Stimulated activated naive CD8-positive, alpha-beta T cell treated with anti-CD3 and anti-CD28 coated beads, Interleukin-15, amount 100 ng/mL, for 72 hours (primary cell): Measurements from ENCODE around the gene CDK5R1.

ENCODE experiments used
- ATAC-seq: fragments of 150-1000 bp; cut with Tn5 transposase; 2 replicates; pipeline ENCODE4 v1.10.0; 2021; ENCODE audit warnings: mild to moderate bottlenecking, moderate library complexity
- DNase-seq, 2 donors: peaks; one replicate each; pipeline ENCODE4 v3.0.0; 2021 to 2022
- H3K27ac Mint-ChIP-seq, 2 donors: one replicate each; pipeline ENCODE4 v1.8.0; 2022; ENCODE audit warnings: mild to moderate bottlenecking in 2 of 2, mixed read lengths in 2 of 2, moderate library complexity in 2 of 2
- H3K27me3 Mint-ChIP-seq: one replicate; pipeline ENCODE4 v1.8.0; 2022; ENCODE audit warnings: mixed read lengths
- H3K4me1 Mint-ChIP-seq: one replicate; pipeline ENCODE4 v1.8.0; 2022; ENCODE audit warnings: mild to moderate bottlenecking, mixed read lengths
- H3K4me3 Mint-ChIP-seq, 2 donors: one replicate each; pipeline ENCODE4 v1.8.0; 2022; ENCODE audit warnings: mild to moderate bottlenecking in 2 of 2, mixed read lengths in 2 of 2, moderate library complexity in 1 of 2
- H3K9me3 Mint-ChIP-seq, 2 donors: one replicate each; pipeline ENCODE4 v1.8.0; 2022; ENCODE audit warnings: mixed read lengths in 2 of 2

CDK5R1 gene

DNA sequence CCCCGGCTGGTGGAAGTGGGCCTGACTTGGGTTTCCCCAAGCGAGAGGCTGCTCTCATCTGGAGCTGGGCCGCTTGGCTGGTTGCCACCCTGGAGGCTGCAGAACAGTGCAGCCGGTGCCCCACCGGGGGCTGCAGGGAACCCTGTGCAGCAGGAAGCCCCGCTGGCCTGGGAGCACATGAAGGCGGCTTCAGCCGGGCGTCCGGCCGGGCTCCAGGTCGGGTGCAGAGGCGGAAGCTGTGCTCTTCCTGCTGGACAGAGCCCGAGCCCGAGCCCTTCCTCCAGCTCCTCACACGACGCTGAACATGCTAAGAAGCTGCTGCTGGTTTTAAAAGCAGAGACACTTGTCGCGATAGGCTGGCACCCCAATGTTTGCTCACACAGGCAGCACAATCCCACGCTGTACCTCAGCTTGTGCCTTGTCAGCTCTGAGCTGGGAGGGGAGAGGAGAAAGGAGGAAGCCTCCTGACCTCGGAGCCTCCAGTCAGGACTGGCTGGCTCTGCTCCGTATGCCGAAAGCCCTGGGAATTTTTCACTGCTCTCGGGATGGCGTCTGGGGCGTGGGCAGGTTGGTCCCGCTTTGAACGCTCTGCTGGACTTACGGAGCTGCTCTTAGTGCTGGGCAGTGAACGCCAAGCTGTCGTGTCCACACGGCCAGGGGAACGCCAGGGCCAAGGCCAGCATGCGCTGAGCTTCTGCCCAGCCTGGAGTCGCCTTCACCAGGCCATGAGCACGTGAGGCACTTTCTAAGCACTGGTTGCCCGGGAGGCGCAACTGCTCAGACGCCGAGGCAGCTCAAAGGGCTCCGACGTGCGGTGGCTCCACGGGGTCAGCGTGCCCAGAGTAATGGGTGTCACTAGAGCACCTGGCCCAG is 8.8 kb downstream of the CDK5R1 start:
- no peak for DNase-seq
- ATAC-seq: peak; percentile 63
- H3K4me1 Mint-ChIP-seq: peaks cover 74% of the 10 kb centered on the region
- H3K9me3 Mint-ChIP-seq: no peaks in the 10 kb centered on the region
- no peak overlapping the region for H3K27ac Mint-ChIP-seq
- H3K27me3 Mint-ChIP-seq: no peaks in the 10 kb centered on the region
- no peak overlapping the region for H3K4me3 Mint-ChIP-seq

DNA sequence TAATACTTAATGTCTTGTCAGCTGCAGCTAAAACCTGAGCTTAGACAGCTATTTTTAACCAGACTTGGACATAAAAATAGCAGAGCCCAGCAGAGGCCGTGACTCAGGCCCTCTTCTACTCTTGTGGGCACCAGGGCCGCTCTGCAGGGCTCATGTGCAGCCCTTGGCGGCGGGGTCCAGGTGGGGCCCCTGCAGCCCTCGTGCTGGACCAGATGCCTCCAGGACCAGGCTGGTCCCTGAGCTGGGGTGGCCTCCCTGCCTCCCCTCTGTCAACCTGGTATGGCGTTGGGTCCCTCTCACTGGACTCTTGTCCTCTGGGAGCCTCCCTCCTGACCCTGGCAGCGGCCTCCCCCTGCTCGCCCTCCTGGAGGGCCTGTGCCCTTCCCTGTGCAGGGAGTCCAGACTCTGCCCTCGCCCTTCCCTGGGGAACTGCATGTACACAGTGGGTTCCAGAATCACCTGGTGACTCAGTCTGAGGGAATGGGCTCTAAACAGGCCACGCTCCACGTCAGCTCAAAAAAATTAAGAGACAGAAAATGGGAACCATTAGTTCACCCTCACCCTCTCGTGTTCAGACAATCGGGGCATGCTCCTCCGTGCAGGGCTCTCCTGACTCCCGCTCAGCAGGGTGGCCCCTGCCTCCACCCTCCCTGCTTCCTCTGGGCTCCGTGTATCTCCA is 9.7 kb downstream of the CDK5R1 start:
- ATAC-seq (no peak), DNase-seq (no peak)
- no peaks in the 10 kb centered on the region for H3K27me3 Mint-ChIP-seq
- H3K9me3 Mint-ChIP-seq: no peaks in the 10 kb centered on the region
- no peak overlapping the region for H3K4me3 Mint-ChIP-seq
- no peak overlapping the region for H3K27ac Mint-ChIP-seq
- peaks cover 74% of the 10 kb centered on the region for H3K4me1 Mint-ChIP-seq

DNA sequence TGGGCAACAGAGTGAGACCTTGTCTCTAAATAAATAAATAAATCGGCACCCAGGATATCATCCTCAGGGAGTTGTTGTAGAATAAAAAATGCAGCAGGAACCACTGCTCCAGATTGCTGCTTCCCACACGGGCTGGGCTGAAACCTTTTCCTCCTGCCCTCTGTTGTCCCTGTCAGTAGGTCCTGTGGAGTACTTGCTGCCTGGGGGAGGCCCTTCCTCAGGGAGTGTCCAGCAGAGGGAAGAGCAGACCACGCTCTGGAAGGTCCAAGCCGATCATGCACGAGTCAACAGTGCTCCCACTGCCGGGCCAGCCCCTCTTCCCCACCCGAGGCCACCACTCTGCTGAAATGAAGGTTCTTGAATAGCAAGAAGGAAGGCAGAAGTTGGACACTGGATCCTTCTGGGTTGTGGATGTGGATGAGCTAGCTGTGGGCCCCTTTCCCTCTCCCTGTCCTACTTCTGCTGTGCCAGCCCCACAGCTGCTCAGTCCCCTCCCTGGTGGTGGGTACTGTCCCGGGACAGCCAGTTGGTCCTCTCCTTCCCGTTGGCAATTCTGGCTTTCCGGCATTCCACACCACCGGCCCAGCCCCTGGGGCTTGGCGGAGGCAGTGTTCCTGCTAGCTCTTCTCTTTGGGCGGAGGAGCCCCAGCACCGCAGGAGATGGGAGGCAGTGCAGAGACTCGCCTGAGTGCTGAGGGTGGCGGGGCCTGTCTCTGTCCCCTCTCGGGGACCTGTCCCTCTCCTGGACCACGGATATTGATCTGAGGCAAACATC is 10.8 kb downstream of the CDK5R1 start:
- H3K9me3 Mint-ChIP-seq: no peaks in the 10 kb centered on the region
- H3K27ac Mint-ChIP-seq: peak overlapping the region in 1 of 2 donors; percentile 84
- peaks cover 74% of the 10 kb centered on the region for H3K4me1 Mint-ChIP-seq
- H3K27me3 Mint-ChIP-seq: no peaks in the 10 kb centered on the region
- ATAC-seq: no peak
- H3K4me3 Mint-ChIP-seq: no peak overlapping the region
- DNase-seq: no peak

DNA sequence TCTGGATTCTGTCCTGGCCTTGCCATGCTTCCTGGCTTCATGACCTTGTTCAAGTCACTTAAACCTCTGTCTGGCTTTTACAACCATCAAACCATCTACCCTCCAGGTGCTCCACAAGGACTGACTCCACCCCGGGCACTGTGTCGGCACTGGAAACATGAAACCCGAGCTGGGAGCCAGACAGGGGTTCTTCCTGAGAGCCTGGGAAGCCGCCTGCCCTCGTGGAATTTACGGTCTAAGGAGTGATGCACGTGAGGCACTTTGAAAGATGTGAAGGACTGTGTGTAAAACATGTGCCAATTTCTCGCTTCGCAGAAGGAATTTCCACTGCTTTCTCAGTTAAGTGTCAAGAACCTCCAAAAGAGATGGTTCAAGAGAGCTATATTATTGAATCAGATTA is 11.6 kb downstream of the CDK5R1 start:
- H3K27me3 Mint-ChIP-seq: no peaks in the 10 kb centered on the region
- DNase-seq (no peak), ATAC-seq (no peak)
- H3K4me1 Mint-ChIP-seq: peaks cover 74% of the 10 kb centered on the region
- peak overlapping the region in 1 of 2 donors; percentile 54 for H3K27ac Mint-ChIP-seq
- no peak overlapping the region for H3K4me3 Mint-ChIP-seq
- H3K9me3 Mint-ChIP-seq: no peaks in the 10 kb centered on the region

DNA sequence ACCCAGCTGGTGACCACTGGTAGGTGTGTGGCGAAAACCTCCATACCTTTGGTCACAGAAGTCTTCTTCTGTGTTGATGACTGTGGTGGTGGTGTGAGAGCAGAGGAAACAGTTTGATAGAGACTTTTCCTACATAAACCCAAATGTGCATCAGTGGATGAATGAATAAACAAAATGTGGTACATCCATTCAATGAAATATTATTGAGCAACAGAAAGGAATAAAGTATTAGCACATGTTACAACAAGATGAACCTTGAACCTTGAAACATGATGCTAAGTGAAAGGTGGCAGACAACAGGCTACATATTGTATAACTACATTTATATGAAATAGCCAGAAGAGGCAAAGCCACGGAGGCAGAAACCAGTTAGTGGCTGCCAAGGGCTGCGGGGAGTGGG is 15.2 kb downstream of the CDK5R1 start:
- no peak for DNase-seq
- no peaks in the 10 kb centered on the region for H3K27me3 Mint-ChIP-seq
- peak overlapping the region; percentile 95 to 98 for H3K27ac Mint-ChIP-seq
- peaks cover 77% of the 10 kb centered on the region for H3K4me1 Mint-ChIP-seq
- ATAC-seq: no peak
- peak overlapping the region in 1 of 2 donors; percentile 38 for H3K4me3 Mint-ChIP-seq
- no peaks in the 10 kb centered on the region for H3K9me3 Mint-ChIP-seq

DNA sequence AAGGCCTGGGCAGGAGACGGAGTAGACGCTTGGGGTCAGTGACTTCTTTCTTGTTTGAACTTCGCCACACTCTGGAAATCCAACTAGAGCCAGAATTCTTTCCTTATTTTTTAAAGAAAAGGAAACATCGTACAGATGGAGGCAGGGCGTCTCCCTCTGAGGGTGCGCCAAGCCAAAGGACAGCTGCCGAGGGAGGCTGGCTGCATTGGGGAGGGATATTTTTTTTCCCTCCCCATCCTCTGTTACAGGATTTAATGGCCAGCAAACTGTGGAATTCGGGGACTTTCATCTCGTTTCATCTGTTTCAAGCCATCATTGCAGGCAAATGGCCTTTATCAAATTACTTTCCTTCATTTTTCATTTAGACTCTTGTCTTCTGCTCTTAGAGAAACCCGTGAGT is 15.9 kb downstream of the CDK5R1 start:
- Mint-ChIP-seq H3K9me3 (no peaks in the 10 kb centered on the region), H3K4me1 (peaks cover 81% of the 10 kb centered on the region), H3K27ac (peak overlapping the region; percentile 98), H3K4me3 (peak overlapping the region; percentile 74 to 75), H3K27me3 (no peaks in the 10 kb centered on the region)
- DNase-seq (no peak), ATAC-seq (no peak)

DNA sequence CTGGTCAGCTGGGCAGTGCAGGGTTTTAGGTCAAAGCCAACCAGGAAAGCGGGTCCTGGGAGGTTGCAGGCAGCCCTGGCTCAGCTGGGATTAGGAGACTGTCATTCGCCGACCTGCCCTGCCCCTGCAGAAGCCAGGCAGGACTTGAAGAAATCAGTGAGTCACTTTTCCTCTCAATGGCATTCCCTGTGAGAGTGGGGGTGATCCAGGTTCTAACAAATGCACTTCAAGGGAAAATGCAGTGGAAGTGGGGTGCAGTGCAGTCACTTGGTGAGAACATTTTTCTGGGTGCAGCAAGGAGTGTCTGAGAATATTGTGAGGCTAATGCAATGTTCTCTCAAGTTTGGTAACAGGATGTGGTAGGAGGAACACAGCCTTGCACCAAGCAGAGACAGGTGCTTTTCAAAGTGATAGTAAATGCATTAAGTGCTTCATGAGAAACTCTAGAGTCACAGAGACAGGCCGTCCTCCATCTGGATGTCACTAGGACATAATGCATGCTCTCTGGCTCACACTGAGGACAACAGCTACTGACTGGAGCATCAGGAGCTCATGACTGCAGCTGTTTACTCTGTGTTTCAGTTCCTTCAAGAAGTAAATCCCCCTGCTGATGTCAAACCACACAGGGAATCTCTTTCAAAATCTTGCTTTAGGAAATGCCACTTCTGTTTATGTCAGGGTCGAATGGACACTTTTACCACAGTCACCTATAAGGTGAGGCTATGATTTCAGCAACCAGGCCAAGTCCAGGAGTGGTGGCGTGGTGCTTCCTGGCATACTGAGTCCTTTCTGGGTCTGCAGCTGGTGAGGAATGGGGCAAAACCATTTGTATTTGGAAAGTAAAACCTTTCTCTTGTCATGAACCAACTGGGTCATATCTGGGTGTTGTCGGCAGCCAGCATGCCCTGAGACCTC is 16.7 kb downstream of the CDK5R1 start:
- peaks cover 77% of the 10 kb centered on the region for H3K4me1 Mint-ChIP-seq
- ATAC-seq (peak; percentile 96), DNase-seq (peak; percentile 47 to 72)
- H3K27me3 Mint-ChIP-seq: no peaks in the 10 kb centered on the region
- peak overlapping the region; percentile 98 for H3K27ac Mint-ChIP-seq
- H3K4me3 Mint-ChIP-seq: peak overlapping the region; percentile 74 to 75
- H3K9me3 Mint-ChIP-seq: no peaks in the 10 kb centered on the region

DNA sequence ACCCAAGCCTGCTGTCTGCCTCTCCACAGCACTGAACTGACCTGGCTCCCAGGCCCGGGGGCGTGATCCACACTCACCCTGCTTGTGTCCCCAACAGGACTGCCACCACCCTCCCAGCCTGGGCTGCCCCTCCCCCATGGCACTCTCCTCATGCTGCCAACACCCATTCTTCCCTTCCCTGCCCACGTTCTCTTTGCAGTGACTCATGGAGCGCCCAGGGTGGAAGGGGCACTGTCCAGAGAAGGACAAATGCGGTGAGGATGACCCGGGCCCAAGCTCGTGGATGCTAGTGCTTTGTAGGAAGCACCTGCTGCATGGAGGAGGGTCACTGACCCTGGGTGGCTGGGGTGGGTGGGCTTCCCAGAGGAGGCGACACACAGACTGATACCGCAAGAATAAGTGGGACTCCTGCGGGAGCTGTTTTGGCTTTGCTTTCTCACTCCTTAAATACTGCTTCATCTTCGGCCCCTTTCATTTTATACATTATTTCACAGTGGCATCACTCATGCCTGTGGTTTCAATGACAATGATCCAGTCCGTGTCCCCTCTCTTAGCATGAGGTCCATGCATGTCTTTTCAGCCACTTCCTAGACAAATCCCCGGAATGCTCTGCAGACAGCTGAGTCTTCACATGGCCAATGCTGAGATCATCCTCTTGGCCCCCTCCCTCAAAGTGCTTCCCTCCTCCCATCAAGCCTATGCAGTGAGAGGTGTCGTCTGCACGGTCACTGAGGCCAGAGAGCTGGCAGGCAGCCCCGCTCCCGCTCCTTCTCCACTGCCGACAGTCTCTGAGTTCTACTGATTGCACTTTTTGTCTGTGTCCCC is 17.6 kb downstream of the CDK5R1 start:
- H3K27me3 Mint-ChIP-seq: no peaks in the 10 kb centered on the region
- ATAC-seq (no peak), DNase-seq (peak in 1 of 2 donors; percentile 46)
- H3K9me3 Mint-ChIP-seq: no peaks in the 10 kb centered on the region
- peaks cover 82% of the 10 kb centered on the region for H3K4me1 Mint-ChIP-seq
- H3K4me3 Mint-ChIP-seq: peak overlapping the region; percentile 74 to 75
- H3K27ac Mint-ChIP-seq: peak overlapping the region; percentile 98

DNA sequence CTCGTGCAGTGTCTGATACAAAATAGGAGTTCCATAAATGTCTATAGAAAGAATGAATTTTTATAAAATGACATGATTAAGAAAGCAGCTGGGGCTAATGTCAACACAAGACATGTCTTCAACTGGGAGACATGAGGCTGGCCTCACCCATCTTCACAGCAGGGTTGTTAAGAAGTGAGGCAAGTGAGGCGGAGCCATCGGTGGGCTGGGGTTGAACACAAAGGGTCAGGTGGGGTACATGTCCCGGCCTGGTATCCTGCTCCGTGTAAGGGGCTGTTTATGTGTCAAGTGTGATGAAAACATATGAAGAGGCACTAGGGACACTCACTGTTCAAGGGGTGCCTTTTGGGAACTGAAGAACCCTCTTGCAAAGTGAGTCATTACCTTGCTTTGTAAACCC is 22.1 kb downstream of the CDK5R1 start:
- DNase-seq (no peak), ATAC-seq (no peak)
- Mint-ChIP-seq H3K9me3 (no peaks in the 10 kb centered on the region), H3K4me3 (no peak overlapping the region), H3K27ac (no peak overlapping the region), H3K4me1 (peaks cover 74% of the 10 kb centered on the region), H3K27me3 (no peaks in the 10 kb centered on the region)

DNA sequence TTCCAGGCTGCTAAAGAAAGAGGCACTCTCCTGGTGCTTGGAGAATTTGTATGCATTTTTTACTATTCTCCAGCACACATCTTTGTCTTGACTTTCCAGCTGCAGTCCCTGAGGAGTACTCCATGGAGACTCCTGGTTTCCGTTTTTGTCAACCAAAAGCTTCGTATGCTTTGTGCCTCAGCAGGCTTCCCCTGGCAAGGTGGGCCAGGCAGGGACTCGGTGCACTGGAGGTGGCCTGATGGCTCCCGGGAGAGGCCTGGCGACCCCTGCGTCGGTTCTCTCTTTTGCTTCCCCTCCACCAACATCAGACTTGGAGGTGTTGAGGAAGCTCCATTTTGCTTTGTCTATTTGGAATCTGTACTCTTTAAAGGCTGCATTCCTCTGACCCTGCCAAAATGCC is 23.7 kb downstream of the CDK5R1 start:
- ATAC-seq (no peak), DNase-seq (no peak)
- no peak overlapping the region for H3K4me3 Mint-ChIP-seq
- H3K27me3 Mint-ChIP-seq: no peaks in the 10 kb centered on the region
- no peak overlapping the region for H3K27ac Mint-ChIP-seq
- peaks cover 70% of the 10 kb centered on the region for H3K4me1 Mint-ChIP-seq
- no peaks in the 10 kb centered on the region for H3K9me3 Mint-ChIP-seq

DNA sequence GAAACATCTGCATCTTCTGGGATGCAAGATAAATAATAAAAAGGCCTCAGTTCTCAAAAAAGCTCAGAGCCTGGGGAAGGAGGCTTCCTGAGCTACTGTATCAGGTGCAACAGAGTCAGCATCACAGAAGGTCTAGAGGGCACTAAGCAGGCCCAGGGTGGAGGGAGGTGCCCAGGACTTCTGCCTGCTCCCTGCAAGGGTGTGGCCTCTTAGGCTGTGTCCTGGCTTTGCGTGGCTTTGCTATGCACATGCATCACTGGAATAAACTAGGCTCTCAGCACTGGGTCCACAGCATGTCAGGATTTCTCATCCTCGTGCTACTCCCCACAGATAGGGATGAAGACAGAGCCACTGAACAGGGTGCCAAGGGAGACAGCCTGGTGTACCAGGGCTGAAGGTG is 25.5 kb downstream of the CDK5R1 start:
- ATAC-seq: no peak
- peaks cover 74% of the 10 kb centered on the region for H3K4me1 Mint-ChIP-seq

DNA sequence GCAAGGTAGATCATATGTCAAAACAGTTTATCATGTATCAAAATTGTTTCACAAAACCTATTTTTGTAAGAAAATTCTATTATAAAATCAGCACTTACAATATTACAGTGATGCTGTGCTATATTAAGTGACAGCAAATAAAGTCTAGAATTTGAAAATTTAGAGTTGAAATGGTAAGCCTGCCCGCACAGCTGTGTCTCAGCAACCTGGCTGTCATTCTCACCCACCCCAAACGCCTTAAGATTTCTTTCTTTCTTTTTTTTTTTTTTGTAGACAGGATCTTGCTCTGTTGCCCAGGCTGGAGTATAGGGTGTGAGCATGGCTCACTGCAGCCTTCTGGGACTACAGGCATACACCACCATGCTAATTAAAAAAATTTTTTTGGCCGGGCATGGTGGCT is 26.8 kb downstream of the CDK5R1 start:
- H3K27ac Mint-ChIP-seq: peak overlapping the region in 1 of 2 donors; percentile 61
- H3K4me3 Mint-ChIP-seq: no peak overlapping the region
- ATAC-seq: no peak
- no peak for DNase-seq
- H3K9me3 Mint-ChIP-seq: no peaks in the 10 kb centered on the region
- H3K4me1 Mint-ChIP-seq: peaks cover 78% of the 10 kb centered on the region
- H3K27me3 Mint-ChIP-seq: no peaks in the 10 kb centered on the region

More for the DNA sequence above, 25.5 kb downstream of the CDK5R1 start:
- no peak for DNase-seq
- no peak overlapping the region for H3K27ac Mint-ChIP-seq
- H3K9me3 Mint-ChIP-seq: no peaks in the 10 kb centered on the region
- no peak overlapping the region for H3K4me3 Mint-ChIP-seq
- H3K27me3 Mint-ChIP-seq: no peaks in the 10 kb centered on the region

DNA sequence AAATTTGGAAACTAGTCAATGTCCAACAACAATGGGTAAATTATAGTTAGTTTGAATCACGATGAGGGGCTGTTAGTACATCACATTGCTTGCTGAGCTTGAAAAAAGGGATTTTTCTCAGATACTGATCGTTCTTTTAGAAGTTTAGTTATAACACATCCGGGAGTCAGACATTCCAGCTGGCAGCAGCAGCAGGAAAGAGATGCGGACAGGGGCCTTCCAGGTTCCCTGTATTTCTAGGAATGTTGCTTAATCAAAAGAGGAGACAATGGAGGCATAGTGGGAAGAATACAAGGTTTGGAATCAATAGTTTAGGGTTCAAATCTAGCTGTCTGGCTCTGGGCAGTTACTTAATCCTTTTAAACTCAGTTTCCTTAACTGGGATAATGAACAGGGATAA is 27.8 kb downstream of the CDK5R1 start:
- Mint-ChIP-seq H3K9me3 (no peaks in the 10 kb centered on the region), H3K4me1 (peaks cover 82% of the 10 kb centered on the region), H3K4me3 (no peak overlapping the region), H3K27me3 (no peaks in the 10 kb centered on the region), H3K27ac (peak overlapping the region in 1 of 2 donors; percentile 27)
- no peak for DNase-seq
- no peak for ATAC-seq

DNA sequence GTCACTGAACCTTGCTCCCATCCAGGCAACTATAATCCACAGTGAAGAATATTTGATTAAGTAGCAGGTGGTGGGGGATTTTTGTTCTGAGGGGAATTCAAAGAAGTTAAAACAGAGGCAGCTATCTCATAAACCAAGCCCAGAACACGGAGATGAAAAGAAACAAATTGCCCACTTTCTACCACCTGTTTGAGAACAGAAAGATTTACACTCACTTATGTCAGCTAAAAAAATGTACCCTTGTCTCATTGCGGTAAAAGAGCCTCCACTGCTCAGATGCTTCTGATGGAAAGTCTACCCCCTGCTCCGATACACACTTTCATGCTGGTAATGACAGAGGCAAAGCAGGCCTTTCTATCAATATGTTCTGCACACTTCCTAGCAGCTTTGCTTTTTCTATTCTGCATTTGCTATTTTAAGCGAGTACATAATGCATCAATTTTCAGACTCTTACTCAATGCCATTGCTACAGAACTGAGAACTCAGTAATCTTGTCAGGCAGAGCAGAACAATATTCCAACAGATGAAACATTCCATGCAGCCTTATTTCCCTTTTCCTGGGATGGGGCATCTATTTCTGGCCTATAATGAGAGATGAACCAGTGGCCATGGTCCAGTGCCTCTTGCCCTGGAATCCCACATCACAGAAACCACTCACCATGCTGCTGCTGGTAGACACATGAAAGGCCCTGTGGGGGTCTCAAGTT is 29.0 kb downstream of the CDK5R1 start:
- H3K9me3 Mint-ChIP-seq: no peaks in the 10 kb centered on the region
- H3K27ac Mint-ChIP-seq: peak overlapping the region; percentile 75 to 96
- H3K4me3 Mint-ChIP-seq: peak overlapping the region; percentile 59 to 64
- H3K4me1 Mint-ChIP-seq: peaks cover 89% of the 10 kb centered on the region
- peak; percentile 58 for ATAC-seq
- peak in 1 of 2 donors; percentile 51 for DNase-seq
- no peaks in the 10 kb centered on the region for H3K27me3 Mint-ChIP-seq
